Choroid plexus epithelial cell (primary cell): ENCODE measurements around the gene UGT1A4.
A peak's percentile ranks its signal among the peaks of the same experiment; 100 is the strongest.

Experiments
- DNase-seq: peaks from one replicate; pipeline ENCODE4 v3.0.0-alpha.2; 2010; ENCODE audit warnings: low read depth
- H3K4me3 ChIP-seq: 2 replicates; pipeline ENCODE4 v1.5.1; 2011; ENCODE audit warnings: low read depth, mild to moderate bottlenecking, control low read depth, low read length, moderate library complexity
- TF ChIP-seq, protein P1 (sequence below): conservative IDR thresholded peaks from 2 replicates; pipeline ENCODE4 v1.5.1; 2011; ENCODE audit warnings: low read depth, mild to moderate bottlenecking, control low read depth, inconsistent platforms, low read length, moderate library complexity

UGT1A4 gene

DNA sequence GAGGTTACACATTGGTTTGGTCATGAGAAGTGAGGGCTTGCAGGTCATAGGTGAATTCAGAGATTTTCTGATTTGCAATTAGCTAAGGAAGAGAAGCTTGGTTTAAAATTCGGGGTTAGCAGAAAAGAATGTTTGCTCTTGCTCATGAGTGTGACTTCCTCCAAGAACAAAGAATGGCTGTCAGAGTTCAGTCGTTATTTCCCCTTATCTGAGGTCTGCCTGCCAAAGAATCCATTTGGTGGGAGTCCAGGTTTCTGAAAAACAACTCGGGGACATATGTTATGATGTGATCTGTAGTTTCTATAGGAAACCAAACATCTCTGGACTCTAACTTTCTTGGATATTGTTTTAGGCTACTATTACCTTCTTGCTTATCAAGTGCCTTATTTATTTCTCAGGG is 29.0 kb upstream of the UGT1A4 start:
- peak; percentile 14 for DNase-seq
- TF ChIP-seq, protein P1, sequence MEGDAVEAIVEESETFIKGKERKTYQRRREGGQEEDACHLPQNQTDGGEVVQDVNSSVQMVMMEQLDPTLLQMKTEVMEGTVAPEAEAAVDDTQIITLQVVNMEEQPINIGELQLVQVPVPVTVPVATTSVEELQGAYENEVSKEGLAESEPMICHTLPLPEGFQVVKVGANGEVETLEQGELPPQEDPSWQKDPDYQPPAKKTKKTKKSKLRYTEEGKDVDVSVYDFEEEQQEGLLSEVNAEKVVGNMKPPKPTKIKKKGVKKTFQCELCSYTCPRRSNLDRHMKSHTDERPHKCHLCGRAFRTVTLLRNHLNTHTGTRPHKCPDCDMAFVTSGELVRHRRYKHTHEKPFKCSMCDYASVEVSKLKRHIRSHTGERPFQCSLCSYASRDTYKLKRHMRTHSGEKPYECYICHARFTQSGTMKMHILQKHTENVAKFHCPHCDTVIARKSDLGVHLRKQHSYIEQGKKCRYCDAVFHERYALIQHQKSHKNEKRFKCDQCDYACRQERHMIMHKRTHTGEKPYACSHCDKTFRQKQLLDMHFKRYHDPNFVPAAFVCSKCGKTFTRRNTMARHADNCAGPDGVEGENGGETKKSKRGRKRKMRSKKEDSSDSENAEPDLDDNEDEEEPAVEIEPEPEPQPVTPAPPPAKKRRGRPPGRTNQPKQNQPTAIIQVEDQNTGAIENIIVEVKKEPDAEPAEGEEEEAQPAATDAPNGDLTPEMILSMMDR = no peak
- H3K4me3 ChIP-seq = no peak overlapping the region

GRCh38 chr2:233690444-233690843 is 28.1 kb upstream of the UGT1A4 start:
- TF ChIP-seq, protein P1 = no peak
- DNase-seq = peak; percentile 15
- no peak overlapping the region for H3K4me3 ChIP-seq

DNA sequence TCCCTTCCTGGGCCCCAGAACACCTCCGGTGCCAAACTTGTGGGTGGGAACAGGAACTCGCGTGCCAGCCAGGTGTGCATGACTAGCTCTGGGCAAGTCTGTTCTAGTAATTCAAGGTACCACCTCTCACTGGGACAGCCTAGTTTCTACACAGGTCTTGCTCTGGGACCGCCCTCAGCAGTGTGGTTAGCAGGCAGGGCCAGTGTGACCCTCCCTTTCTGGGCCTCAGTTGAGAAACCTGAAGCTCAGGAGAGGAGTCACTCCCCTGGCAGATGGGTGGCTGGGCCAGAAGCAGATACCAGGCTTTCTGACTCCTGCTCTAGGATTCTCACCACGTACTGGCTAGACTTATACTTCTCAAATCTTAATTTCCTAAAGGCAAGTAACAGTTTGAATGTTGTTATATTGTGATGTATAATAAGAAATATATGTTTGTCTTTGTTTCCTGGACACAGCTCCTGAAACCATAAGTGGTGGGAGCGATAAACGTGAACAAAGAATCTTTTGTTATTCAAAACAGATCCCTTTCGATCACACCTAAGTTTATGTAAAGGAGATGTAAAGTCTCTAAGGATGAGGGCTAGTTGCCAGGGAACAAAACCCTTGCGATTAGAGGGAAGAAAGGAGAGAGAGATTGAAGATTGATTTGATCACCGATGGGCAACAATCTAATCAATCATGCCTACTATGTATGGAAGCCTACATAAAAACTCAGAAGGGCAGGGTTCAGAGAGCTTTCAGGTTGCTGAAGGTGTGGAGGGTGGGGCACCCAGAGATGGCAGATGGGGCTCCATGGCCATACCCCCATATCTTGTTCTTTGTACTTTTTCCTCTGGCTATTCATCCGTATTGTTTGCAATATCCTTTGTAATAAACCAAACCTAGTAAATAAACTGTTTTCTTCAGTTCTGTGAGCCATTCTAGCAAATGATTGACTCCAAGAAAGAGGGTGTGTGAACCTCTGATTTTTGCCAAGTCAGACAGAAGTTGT is 26.8 kb upstream of the UGT1A4 start:
- DNase-seq = no peak
- no peak overlapping the region for H3K4me3 ChIP-seq
- TF ChIP-seq, protein P1 = no peak

GRCh38 chr2:233692648-233693047 is 25.9 kb upstream of the UGT1A4 start, which contains the start of gene UGT1A6:
TSS of gene UGT1A6 (plus strand) at chr2:233692890. CDS start at chr2:233693005, 115 bp downstream.
- TF ChIP-seq, protein P1 = no peak
- no peak for DNase-seq
- H3K4me3 ChIP-seq = no peak within 1 kb of the TSS

- TF ChIP-seq, protein P1 = no peak
- no peak for DNase-seq
Measured at GRCh38 chr2:233693963-233694362, 24.6 kb upstream of the UGT1A4 start.

DNA sequence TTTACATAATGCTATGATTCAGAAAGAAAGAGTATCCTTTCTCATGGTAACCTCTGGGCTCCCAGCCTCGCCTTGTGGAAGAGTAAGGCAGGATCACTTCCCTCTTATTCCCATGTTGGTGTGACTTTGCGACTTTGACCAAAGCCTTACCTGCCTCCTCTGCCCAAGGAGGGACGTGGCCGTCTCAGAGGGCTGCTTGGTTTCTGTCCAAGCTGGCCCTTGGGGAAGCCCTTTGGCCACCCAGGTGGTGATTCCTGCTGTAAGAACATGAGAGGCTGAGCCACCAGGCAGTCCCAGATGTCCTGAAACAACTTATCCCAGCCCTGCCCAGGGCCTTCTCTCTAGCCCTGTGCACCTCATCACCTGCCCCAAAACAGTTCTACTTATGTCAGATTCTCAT is 19.8 kb upstream of the UGT1A4 start:
- no peak overlapping the region for H3K4me3 ChIP-seq
- TF ChIP-seq, protein P1 = no peak
- no peak for DNase-seq

More at GRCh38 chr2:233693963-233694362, 24.6 kb upstream of the UGT1A4 start:
- H3K4me3 ChIP-seq = no peak overlapping the region
